Measurements from ENCODE around the gene OST4. TPM values are rescaled to one million over a fixed set of nuclear protein-coding genes. Genes with fewer than 3 reads are reported as not detected.

The OST4 gene
- total RNA-seq, 2 experiments from 2014 or later: 334 to 346 TPM

DNA sequence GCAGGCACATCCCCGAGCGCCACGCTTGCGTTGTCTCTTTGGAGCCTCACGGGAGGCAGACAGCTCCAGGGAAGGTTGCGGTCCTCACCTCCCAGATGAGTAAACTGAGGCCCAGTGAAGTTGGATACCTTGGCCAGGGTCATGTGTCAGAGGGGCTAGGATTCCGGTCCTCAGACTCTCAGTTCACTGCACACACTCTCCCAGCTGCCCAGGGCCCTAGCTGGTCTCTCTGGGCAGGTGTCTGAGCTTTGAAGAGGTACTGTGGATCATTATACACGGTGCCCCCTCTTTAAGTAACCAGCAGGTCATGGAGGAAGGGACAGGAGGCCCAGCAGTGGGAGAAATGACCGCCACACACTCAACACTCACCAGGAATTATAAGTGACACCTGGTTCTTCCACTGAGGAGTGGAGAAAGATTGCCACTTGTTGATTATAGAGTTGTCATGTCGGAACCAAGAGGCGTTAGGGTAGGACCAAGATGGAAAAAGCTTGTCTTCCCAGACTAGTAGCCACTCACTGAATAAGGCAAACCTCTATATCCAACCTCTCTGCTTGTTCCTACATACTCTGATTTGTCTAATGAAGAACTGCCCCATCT is 38.1 kb downstream of the OST4 start:
- Mint-ChIP-seq H3K4me3 (peak overlapping the region; percentile 95), H3K36me3 (ENCODE audit: low read depth) (peaks cover 55% of the 10 kb centered on the region), H3K27me3 (ENCODE audit: low read depth) (no peaks in the 10 kb centered on the region), H3K9me3 (ENCODE audit: insufficient read depth) (no peaks in the 10 kb centered on the region), H3K27ac (peak overlapping the region; percentile 91), H3K4me1 (ENCODE audit: low read depth) (peaks cover 55% of the 10 kb centered on the region)
- ChIA-PET POLR2A (interaction anchor here (0.7 to 5.2 kb wide), 4 partner anchors 10 to 49 kb away, joined by 3 to 39 read pairs (median 4); partner anchors contain the start of gene AGBL5), CTCF (interaction anchor here (0.7 to 2.7 kb wide), 9 partner anchors 12 to 243 kb away, joined by 3 to 12 read pairs (median 4); partner anchors contain the start of genes AGBL5 and OST4)
- DNase-seq: no peak
- ATAC-seq: peak; percentile 4

DNA sequence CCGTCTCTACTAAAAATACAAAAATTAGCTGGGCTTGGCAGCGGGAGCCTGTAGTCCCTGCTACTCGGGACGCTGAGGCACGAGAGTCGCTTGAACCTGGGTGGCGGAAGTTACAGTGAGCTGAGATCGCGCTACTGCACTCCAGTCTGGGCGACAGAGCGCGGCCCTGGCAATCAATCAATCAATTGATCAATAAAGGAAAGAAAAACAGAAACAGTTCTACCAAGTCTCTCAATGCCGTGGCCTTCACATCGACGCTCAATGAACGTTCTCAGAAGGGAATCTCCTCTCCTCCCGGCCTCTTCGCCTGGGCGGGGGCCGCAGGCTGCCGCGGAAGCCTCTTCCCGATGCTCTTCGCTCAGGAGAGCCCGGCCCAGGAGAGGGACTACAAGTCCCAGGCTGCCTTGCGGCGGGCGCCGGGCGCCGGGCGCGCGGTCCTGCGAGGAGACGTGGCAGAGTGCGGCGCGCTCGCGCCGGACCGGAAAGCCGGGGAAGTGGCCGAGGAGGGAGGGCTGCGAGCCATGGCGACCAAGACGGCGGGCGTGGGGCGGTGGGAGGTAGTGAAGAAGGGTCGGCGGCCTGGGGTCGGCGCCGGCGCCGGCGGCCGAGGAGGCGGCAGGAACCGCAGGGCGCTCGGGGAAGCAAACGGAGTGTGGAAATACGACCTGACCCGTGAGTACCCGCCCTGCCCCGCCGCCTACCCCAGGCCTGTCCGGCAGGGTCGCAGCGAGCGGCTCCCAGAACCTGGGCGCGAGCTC is 38.8 kb downstream of the OST4 start, which contains the start of gene TMEM214:
Gene TMEM214 (plus strand): TSS at position 471 of the 758 bp plus-strand sequence. CDS start 51 bp downstream, at position 522.
- Mint-ChIP-seq H3K4me3 (peak within 1 kb of the TSS; percentile 95), H3K9me3 (ENCODE audit: insufficient read depth) (no peaks in the 10 kb centered on the region), H3K36me3 (ENCODE audit: low read depth) (peaks cover 50% of the 10 kb centered on the region), H3K27me3 (ENCODE audit: low read depth) (no peaks in the 10 kb centered on the region), H3K4me1 (ENCODE audit: low read depth) (peaks cover 58% of the 10 kb centered on the region), H3K27ac (peak within 1 kb of the TSS; percentile 91)
- DNase-seq (peak; percentile 85), ATAC-seq (peak; percentile 97)
- CTCF ChIA-PET: interaction anchor here (0.7 to 2.7 kb wide), 10 partner anchors 13 to 242 kb away, joined by 3 to 12 read pairs (median 4); partner anchors contain the start of genes AGBL5 and OST4
- POLR2A ChIA-PET: interaction anchor here (0.7 to 5.2 kb wide), 4 partner anchors 10 to 102 kb away, joined by 3 to 39 read pairs (median 4); partner anchors contain the start of genes AGBL5 and PREB

DNA sequence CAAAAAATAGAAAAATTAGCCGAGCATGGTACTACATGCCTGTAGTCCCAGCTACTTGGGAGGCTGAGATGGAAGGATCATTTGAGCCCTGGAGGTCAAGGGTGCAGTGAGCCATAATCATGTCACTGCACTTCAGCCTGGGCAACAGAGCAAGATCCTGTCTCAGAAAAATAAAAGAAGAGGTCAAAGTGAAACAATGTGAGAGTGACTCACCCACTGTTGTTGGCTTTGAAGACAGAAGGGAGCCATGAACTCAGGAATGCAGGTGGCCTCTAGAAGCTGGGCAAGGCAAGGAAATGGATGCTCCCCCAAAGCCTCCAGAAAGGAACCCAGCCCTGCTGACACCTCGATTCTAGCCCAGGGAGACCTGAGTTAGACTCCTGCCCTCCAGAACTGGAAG is 42.4 kb downstream of the OST4 start:
- Mint-ChIP-seq H3K27ac (no peak overlapping the region), H3K27me3 (ENCODE audit: low read depth) (no peaks in the 10 kb centered on the region), H3K4me1 (ENCODE audit: low read depth) (peaks cover 40% of the 10 kb centered on the region), H3K36me3 (ENCODE audit: low read depth) (peaks cover 22% of the 10 kb centered on the region), H3K4me3 (no peak overlapping the region), H3K9me3 (ENCODE audit: insufficient read depth) (no peaks in the 10 kb centered on the region)
- ChIA-PET POLR2A (no interaction called here), CTCF (no interaction called here)
- DNase-seq (no peak), ATAC-seq (no peak)

DNA sequence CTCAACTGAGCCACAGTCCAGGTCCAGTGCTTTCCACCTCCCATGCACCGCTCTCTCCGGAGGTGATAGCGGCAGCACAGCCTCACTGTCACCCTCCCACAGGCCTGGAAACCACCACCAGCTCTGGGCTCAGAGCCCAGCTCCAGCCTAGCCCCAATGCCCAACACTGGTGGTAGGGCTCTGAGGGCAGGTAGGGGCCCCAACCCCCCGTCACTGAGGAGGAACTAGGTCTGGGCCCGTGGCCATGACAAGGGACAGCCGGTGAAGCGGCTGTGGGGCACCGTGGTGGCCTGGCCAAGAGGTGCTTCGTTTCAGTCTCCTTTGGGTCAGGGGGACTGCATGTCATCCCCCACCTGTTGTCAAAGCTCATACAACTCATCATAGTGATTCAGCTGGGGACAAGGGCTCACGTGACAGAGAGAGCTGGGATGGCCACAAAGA is 44.2 kb downstream of the OST4 start:
- H3K9me3 Mint-ChIP-seq (ENCODE audit: insufficient read depth): no peaks in the 10 kb centered on the region
- H3K27me3 Mint-ChIP-seq (ENCODE audit: low read depth): no peaks in the 10 kb centered on the region
- DNase-seq (no peak), ATAC-seq (no peak)
- no peak overlapping the region for H3K4me3 Mint-ChIP-seq
- CTCF ChIA-PET: interaction anchor here (0.6 kb wide), 1 partner anchor 1327 kb away, joined by 3 read pairs; no protein-coding TSS in a partner anchor
- no peak overlapping the region for H3K27ac Mint-ChIP-seq
- POLR2A ChIA-PET: no interaction called here
- peaks cover 29% of the 10 kb centered on the region for H3K4me1 Mint-ChIP-seq (ENCODE audit: low read depth)
- H3K36me3 Mint-ChIP-seq (ENCODE audit: low read depth): peaks cover 10% of the 10 kb centered on the region

GRCh38 chr2:27025861-27026851 is 45.3 kb downstream of the OST4 start:
- Mint-ChIP-seq H3K27ac (no peak overlapping the region), H3K4me3 (no peak overlapping the region), H3K36me3 (ENCODE audit: low read depth) (peaks cover 4% of the 10 kb centered on the region), H3K27me3 (ENCODE audit: low read depth) (no peaks in the 10 kb centered on the region), H3K4me1 (ENCODE audit: low read depth) (peaks cover 18% of the 10 kb centered on the region), H3K9me3 (ENCODE audit: insufficient read depth) (no peaks in the 10 kb centered on the region)
- DNase-seq (no peak), ATAC-seq (no peak)
- ChIA-PET CTCF (no interaction called here), POLR2A (no interaction called here)

- ATAC-seq (no peak), DNase-seq (no peak)
- no peaks in the 10 kb centered on the region for H3K36me3 Mint-ChIP-seq (ENCODE audit: low read depth)
- no peak overlapping the region for H3K4me3 Mint-ChIP-seq
- peaks cover 13% of the 10 kb centered on the region for H3K4me1 Mint-ChIP-seq (ENCODE audit: low read depth)
- no peaks in the 10 kb centered on the region for H3K9me3 Mint-ChIP-seq (ENCODE audit: insufficient read depth)
- no peak overlapping the region for H3K27ac Mint-ChIP-seq
- H3K27me3 Mint-ChIP-seq (ENCODE audit: low read depth): no peaks in the 10 kb centered on the region
- ChIA-PET POLR2A (no interaction called here), CTCF (no interaction called here)
These were observed 46.1 kb downstream of the OST4 start for GRCh38 chr2:27025281-27025800.

GRCh38 chr2:27024812-27025211 is 46.6 kb downstream of the OST4 start:
- Mint-ChIP-seq H3K27ac (no peak overlapping the region), H3K4me1 (ENCODE audit: low read depth) (peaks cover 9% of the 10 kb centered on the region), H3K36me3 (ENCODE audit: low read depth) (no peaks in the 10 kb centered on the region), H3K27me3 (ENCODE audit: low read depth) (no peaks in the 10 kb centered on the region), H3K4me3 (no peak overlapping the region), H3K9me3 (ENCODE audit: insufficient read depth) (no peaks in the 10 kb centered on the region)
- ChIA-PET POLR2A (no interaction called here), CTCF (no interaction called here)
- DNase-seq (no peak), ATAC-seq (no peak)

- no peak for ATAC-seq
These were observed 47.3 kb downstream of the OST4 start for GRCh38 chr2:27024188-27024587.

GRCh38 chr2:27023740-27024139 is 47.7 kb downstream of the OST4 start:
- POLR2A ChIA-PET: no interaction called here
- Mint-ChIP-seq H3K27me3 (ENCODE audit: low read depth) (no peaks in the 10 kb centered on the region), H3K4me1 (ENCODE audit: low read depth) (peaks cover 3% of the 10 kb centered on the region), H3K4me3 (no peak overlapping the region), H3K9me3 (ENCODE audit: insufficient read depth) (no peaks in the 10 kb centered on the region), H3K27ac (no peak overlapping the region), H3K36me3 (ENCODE audit: low read depth) (no peaks in the 10 kb centered on the region)
- ATAC-seq (no peak), DNase-seq (no peak)
- CTCF ChIA-PET: interaction anchor here (1.9 kb wide), 1 partner anchor 62 kb away, joined by 5 read pairs; no protein-coding TSS in a partner anchor

More at GRCh38 chr2:27024188-27024587, 47.3 kb downstream of the OST4 start:
- Mint-ChIP-seq H3K36me3 (ENCODE audit: low read depth) (no peaks in the 10 kb centered on the region), H3K9me3 (ENCODE audit: insufficient read depth) (no peaks in the 10 kb centered on the region), H3K27me3 (ENCODE audit: low read depth) (no peaks in the 10 kb centered on the region), H3K27ac (no peak overlapping the region), H3K4me3 (no peak overlapping the region), H3K4me1 (ENCODE audit: low read depth) (peaks cover 4% of the 10 kb centered on the region)
- ChIA-PET POLR2A (no interaction called here), CTCF (interaction anchor here (1.9 kb wide), 1 partner anchor 62 kb away, joined by 5 read pairs; no protein-coding TSS in a partner anchor)
- no peak for DNase-seq

DNA sequence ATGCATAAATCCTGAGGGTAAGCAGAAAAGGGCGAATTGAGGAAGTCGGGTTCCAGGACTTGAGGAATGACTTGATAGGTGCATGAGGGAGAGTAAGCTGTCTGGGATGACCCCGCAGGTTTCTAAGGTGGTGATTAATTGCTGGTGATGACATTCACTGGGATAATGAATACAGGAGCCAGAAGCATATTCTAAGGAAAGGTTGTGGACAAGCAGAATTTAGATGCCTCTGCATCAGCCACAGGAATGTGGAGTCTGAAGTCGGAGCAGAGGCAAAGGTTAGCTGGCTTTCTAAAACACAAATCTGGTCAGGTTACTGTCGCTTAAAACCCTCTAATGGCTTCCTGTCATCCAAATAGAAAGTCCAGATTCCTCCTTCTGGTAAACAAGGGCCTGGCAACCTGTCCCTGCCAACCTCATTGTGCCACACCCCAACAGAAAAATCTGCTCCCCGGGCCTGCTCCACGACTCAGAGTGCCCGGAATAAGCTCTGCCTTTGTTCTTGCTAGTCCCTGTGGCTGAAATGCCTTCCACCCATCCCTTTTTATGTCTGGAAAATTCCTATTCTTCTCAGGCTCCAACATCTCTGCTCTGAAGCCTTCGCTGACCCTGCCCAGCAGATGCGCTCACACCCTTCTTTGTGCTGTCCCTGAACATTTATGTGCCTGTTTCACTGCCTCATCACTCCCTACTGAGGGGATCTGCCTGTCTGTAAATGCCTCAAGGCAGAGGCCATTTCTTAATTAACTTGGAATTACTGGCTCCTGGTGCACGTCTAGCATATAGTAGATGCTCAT is 50.0 kb downstream of the OST4 start:
- H3K36me3 Mint-ChIP-seq (ENCODE audit: low read depth): no peaks in the 10 kb centered on the region
- no peak overlapping the region for H3K4me3 Mint-ChIP-seq
- no peaks in the 10 kb centered on the region for H3K4me1 Mint-ChIP-seq (ENCODE audit: low read depth)
- H3K27ac Mint-ChIP-seq: no peak overlapping the region
- no peaks in the 10 kb centered on the region for H3K9me3 Mint-ChIP-seq (ENCODE audit: insufficient read depth)
- CTCF ChIA-PET: no interaction called here
- no peaks in the 10 kb centered on the region for H3K27me3 Mint-ChIP-seq (ENCODE audit: low read depth)
- no peak for DNase-seq
- POLR2A ChIA-PET: no interaction called here
- ATAC-seq: no peak

Measured in activated CD8-positive, alpha-beta T cell treated with anti-CD3 and anti-CD28 coated beads, Interleukin-2, amount 10 ng/mL, durations not matched to agents 7 days and 5 days (primary cell).